Hematopoietic multipotent progenitor cell treated with erythropoietin and hydrocortisone succinate and interleukin-3 and kit ligand, for 6 days (in vitro differentiated cells): Measurements from ENCODE around the gene TAF1L.
"Not testable (repeated sequence)": the region's sequence is repeated elsewhere in the genome, so short reads cannot be mapped to it uniquely, and the experiment has no call there.

Experiments
- DNase-seq: peaks from one replicate; pipeline ENCODE4 v3.0.0-alpha.2; 2015

The TAF1L gene, protein sequence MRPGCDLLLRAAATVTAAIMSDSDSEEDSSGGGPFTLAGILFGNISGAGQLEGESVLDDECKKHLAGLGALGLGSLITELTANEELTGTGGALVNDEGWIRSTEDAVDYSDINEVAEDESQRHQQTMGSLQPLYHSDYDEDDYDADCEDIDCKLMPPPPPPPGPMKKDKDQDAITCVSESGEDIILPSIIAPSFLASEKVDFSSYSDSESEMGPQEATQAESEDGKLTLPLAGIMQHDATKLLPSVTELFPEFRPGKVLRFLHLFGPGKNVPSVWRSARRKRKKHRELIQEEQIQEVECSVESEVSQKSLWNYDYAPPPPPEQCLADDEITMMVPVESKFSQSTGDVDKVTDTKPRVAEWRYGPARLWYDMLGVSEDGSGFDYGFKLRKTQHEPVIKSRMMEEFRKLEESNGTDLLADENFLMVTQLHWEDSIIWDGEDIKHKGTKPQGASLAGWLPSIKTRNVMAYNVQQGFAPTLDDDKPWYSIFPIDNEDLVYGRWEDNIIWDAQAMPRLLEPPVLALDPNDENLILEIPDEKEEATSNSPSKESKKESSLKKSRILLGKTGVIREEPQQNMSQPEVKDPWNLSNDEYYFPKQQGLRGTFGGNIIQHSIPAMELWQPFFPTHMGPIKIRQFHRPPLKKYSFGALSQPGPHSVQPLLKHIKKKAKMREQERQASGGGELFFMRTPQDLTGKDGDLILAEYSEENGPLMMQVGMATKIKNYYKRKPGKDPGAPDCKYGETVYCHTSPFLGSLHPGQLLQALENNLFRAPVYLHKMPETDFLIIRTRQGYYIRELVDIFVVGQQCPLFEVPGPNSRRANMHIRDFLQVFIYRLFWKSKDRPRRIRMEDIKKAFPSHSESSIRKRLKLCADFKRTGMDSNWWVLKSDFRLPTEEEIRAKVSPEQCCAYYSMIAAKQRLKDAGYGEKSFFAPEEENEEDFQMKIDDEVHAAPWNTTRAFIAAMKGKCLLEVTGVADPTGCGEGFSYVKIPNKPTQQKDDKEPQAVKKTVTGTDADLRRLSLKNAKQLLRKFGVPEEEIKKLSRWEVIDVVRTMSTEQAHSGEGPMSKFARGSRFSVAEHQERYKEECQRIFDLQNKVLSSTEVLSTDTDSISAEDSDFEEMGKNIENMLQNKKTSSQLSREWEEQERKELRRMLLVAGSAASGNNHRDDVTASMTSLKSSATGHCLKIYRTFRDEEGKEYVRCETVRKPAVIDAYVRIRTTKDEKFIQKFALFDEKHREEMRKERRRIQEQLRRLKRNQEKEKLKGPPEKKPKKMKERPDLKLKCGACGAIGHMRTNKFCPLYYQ (N-terminal part only)

DNA sequence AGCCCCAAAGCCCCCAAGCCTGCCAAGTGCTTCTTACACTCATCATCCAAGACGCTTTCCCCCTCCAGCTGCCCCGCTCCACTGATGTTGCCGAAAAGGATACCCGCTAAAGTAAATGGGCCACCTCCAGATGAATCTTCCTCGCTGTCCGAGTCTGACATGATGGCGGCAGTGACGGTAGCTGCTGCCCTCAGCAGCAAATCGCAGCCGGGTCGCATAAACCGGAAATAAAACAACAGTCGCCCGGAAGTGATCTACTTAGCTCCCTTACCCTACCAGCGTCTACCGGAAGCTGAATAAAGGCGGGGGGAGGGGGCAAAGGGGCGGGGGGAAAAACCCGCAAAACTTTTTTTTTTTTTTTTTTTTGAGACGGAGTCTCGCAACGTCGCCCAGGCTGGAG, at the start of gene TAF1L:
TAF1L (minus strand) TSS at position 308 of the 400 bp plus-strand sequence; CDS start at position 218, 90 bp downstream.
- DNase-seq = no peak

DNA sequence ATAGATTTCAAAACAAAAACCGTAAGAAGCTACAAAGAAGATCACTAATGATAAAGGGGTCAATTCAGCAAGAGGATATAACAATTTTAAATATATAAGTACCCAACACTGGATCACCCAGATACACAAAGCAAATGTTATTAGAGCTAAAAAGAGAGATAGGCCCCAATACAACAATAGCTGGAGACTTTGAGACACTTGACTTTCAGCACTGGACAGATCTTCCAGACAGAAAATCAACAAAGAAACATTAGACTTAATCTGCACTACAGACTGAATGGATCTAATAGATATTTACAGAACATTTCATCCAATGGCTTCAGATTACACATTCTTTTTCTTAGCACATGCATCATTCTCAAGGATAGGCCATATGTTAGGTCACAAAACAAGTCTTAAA, 46.3 kb upstream of the TAF1L start:
- no peak for DNase-seq

DNA sequence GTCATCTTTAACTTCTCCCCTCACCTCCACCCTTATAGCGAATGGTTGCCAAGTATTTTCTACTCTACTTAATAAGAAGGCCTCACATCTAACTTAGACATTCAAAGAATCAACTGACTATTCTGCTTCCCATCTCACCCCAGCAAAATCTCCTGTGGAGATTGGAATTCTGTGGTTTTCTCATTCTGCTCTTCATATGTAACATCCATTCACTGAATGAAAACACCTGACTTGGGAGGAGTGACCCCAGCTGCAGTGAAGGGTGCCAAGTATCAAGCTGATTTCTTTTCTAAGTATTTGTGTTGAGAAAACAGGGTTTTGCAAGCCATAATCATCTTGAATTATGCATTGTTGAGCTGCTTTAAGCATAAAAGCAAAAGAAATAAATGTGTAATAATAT, 42.5 kb upstream of the TAF1L start:
- no peak for DNase-seq

DNA sequence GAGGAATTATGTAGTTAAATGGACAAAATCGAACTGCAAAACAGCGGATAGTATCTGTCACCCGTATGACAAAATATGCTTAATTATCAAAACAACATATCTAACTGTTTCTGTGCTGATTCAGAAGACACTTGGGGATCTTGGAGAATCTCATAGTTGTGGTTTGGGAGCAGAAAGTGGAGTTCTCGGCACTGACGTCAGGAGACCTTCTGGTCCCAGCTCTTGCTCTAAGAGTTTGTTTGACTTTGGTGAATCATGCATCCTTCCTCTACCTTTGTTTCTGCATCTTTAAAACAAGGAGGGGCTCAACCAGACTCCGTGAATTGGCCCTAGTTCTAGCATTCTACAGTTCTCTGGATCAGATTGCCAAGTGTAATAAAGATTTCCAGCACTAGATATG, 37.0 kb upstream of the TAF1L start:
- DNase-seq = no peak

DNA sequence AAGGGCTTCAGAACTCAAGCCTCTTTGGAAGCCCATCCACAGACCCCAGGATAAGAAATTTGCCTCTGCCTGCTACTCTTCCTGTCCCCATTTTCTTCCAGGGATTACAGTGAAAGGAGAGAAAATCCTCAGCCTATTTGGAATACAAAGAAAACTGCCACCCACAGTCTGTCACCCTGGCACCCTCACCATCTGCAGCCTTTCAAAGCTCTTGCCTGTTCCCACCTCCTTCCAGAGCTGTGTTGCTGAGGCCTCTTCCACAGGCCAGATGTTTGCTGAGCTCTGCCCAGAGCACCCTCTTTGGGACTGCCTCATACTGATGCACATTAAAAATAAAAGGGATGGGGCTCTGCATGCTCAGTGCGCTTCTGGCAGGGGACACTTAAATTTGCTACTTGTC, 35.9 kb upstream of the TAF1L start:
- DNase-seq = no peak

DNA sequence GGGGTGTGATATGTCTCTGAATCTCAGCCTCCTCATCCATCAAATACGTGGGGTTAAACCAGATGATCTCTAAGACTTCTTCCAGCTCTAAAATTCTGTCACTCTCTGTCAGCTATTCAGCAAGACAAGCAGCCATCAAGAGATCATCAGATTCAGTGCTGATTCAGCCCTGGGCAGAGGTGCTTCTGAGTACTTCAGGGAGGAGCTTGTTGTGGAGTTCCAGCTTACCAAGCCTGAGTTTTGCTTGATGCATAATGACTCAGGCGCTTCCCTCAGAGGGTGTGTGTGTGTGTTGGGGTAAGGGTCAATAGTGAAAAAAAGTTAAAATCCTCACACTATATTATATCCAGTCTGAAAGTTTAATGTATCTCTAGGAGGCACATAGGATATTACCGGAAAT, 29.6 kb upstream of the TAF1L start:
- no peak for DNase-seq

DNA sequence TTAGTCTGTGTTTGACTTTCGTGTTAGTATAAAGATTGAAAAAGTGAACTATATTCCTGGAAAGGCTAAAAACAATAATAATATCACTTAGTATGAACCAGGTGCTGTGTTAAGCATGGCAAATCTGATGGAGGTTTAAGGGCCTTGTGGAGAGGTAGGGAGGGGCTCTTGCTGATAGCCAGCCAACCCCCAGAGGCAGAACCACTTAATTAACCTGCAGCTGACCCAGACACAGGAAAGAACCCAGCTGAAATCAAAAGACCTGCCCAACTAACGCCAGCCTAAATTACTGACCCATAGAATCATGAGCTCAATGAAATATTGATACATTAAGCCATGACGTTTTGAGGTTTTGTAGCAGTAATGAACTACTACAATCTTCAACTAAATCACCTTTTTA, 28.3 kb upstream of the TAF1L start:
- no peak for DNase-seq

DNA sequence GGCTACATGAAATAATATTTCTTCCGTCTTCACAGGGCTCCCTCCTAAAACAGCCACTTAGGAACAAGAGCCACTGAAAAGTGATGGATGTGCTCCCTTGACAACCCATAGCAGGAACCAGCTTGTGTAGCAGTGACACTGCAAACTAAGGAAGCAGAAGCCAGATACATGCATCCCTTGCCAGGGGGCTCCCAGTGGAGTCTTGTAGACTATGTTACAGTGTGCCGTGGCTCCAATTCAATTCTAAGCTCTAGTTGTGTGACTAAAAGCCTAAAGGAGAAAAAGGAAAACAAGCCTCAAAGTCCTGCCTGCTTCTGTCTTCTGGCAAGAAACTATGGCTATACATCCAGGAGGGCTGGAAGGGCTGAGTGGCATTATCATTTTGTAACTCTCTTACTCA, 12.2 kb upstream of the TAF1L start:
- no peak for DNase-seq

DNA sequence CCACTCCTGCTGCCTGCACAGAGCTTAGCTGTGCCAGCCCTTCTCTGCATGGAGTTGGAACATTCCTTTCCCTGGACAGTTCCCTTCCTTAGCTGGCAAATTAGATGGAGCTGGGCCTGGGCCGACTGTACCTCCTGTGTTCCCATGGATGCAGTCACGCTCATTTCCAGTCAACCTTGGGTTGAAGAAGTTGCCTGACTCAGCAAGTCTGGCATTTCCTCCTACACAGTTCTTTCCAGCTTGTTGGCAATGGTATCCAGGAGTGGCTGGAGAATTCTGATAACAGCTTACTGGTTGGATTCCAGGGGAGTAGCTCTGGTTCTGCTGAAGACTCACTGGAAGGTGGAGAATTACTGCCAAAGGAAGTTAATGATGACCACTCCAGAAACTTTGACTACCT, 9.2 kb upstream of the TAF1L start:
- DNase-seq = no peak

DNA sequence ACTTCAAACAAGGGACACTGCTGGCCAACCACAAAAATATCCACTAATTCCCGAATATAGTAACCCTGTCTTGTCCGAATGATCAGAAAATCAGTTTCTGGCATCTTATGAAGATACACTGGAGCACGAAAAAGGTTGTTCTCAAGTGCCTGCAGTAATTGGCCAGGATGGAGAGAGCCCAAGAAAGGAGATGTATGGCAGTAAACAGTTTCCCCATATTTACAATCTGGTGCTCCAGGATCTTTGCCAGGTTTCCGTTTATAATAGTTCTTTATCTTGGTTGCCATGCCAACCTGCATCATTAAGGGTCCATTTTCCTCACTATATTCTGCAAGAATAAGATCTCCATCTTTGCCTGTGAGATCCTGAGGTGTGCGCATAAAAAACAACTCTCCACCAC, 2.3 kb downstream of the TAF1L start:
- not testable (repeated sequence) for DNase-seq

DNA sequence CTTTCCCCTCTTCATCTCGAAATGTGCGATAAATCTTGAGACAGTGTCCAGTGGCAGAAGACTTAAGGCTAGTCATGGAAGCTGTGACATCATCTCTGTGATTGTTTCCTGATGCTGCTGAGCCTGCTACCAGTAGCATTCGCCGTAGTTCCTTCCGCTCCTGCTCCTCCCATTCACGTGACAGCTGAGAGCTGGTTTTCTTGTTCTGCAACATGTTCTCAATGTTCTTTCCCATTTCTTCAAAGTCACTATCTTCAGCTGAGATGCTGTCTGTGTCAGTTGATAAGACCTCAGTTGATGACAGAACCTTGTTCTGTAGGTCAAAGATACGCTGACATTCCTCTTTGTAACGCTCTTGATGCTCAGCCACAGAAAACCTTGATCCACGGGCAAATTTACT, 3.5 kb downstream of the TAF1L start:
- DNase-seq = no peak

DNA sequence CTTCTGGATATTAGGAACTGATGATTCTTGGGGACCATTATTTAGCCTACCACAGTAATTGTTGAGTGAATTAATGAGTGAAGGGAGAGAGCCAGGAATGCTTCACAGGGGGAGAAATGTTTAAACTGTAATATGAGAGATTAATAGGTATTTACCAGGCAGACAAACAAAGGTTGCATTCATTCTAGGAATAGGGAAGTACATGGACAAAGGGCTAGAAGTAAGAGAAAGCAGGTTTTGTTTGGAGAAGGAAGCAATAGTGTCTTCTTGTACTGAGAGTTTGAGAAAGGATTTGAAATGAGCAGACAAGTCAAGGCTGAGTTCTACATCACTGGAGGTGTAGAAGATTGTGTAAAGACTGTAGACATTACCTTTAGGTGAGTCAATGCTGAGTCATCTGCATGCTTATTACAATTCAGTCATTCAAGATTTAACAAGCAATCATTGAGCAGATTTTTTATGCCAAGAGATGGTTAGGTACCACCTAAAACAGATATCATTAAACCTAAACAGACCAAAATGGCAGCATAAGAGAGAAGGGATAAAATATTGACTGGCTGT, 8.0 kb downstream of the TAF1L start:
- DNase-seq = no peak

DNA sequence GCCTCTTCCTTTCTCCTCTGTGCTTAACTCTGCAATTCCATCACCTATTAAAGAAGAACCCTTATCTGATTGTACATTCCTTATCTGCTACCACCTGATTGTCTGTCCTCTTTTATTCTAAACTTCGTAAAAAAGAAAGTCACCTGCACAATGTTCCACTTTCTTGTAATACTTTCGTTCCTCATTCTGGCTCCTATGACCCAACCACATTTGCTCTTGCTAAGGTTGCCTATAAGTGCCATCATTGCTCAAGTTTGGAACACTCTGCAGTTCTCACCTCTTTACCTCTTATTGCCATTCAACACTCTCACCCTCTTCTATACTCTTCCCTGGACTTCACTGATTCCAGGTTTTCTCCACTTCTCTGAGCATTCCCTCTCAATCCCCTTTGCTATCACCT, 10.1 kb downstream of the TAF1L start:
- no peak for DNase-seq

DNA sequence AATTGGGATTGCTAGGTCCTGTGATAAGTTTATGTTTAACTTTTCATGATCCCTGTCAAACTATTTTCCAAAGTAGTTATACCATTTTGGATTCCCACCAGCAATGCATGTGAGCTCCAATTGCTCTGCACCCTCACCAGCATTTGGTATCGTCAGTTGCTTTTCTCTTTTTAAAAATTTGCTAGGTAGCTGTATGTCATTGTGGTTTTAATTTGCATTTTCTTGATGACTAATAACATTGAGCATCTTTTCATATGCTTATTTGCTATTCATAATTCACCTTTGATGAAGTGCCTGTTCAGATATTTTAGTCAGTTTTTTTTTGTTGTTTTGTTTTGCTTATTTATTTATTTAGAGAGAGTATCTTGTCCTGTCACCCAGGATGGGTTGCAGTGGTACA, 12.5 kb downstream of the TAF1L start:
- no peak for DNase-seq

DNA sequence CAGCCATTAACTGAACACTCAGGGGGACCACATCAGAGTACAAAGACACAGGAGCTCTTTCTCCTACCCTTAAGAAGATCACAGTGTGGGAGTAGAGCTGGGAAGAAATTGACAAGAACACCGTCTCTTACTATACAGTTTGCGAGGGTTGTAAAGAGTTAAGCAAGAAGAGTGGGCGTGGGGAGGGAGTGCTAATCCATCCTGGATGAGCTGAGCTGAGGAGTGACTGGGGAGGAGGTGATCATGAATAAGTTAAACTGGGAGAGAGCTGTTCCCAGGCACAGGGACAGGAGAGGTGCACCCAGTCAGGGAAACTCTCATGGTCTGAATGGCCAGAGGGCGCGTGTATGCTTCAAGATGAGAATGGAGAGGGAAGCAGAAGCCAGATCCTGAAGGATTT, 17.2 kb downstream of the TAF1L start:
- no peak for DNase-seq

DNA sequence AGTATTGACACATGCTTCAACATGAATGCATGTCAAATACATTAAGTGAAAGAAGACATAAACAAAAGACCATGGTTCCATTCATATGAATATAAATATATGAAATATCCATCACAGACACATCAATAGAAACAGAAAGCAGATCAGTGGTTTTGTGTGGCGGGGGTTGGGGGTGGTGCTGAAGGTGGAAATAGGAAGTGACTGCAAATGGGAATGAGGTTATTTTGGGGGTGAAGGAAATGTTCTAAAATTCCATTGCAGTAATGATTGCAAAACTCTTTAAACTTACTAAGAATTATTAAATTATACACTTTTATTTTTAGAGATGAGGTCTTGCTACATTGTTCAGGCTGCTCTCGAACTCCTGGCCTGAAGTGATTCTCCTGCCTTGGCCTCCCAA, 28.7 kb downstream of the TAF1L start:
- no peak for DNase-seq

DNA sequence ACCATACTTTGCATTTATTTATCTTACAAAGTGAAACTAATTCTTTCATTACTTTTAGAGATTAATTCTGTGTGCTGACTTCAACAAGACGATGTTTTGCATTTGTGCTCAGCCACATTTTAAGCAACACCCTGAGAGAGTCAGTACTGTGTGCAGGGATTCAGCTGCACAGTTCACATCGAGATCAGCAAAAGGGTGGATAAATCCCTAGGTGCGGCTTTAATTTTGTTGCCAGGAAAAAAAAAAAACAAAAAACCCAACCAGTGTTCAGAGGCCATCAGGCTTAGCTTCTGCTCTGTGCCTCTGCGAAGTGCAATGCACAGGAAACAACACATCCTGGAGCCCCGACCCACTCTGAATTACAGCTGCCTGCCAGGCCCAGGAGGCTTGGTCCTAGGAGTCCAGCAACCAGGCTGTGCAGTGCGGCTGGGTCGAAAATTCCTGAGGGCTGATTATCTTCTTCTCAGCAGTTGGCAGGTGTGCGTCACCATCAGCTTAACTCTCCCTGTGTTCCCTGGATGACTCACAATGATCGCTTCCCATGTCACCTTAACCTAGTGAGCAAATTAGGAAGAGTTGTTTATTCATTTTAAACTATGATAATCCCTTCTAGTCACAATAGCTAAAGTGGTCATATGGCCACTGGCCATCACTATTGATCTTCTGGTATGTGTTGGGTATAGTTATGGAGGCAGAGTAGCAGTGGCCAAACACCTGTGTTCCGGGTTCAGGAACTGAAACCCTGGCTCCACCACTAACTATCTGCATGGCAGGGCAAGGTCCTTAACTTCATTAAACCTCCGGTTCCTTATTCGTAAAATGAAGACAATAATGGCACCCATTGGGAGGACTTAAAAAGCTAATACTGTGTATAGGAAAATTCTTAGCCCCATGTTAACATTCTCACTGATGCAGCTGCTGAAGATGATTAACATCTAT, 31.3 kb downstream of the TAF1L start:
- no peak for DNase-seq

DNA sequence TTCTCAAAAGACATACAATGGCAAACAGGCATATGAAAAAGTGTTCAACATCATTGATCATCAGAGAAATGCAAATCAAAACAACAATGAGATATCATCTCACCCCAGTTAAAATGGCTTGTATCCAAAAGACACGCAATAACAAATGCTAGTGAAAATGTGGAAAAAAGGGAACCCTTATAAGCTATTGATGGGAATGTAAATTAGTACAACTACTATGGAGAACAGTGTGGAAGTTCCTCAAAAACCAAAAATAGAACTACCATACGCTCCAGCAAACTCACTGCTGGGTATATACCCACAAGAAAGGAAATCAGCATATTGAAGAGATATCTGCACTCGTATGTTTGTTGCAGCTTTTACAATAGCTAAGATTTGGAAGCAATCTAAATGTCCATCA, 36.4 kb downstream of the TAF1L start:
- DNase-seq = not testable (repeated sequence)

DNA sequence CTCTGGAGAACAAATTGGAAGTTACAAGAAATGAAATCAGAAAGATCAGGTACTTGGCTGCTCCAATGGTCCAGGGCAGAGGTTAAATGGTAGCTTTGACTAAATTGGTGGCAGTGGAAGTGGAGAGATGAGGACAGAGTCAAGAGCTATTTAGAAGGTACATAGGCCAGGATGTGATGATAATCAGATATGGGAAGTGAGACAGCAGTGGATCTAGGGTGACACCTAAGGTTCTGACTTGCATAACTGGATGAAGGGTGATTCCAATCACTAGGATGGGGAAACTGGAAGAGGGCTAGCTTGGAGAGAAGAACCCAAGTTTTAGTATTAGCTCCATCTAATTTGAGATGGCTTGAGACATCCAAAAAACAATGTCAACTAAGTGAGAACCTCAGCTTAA, 38.5 kb downstream of the TAF1L start:
- no peak for DNase-seq

DNA sequence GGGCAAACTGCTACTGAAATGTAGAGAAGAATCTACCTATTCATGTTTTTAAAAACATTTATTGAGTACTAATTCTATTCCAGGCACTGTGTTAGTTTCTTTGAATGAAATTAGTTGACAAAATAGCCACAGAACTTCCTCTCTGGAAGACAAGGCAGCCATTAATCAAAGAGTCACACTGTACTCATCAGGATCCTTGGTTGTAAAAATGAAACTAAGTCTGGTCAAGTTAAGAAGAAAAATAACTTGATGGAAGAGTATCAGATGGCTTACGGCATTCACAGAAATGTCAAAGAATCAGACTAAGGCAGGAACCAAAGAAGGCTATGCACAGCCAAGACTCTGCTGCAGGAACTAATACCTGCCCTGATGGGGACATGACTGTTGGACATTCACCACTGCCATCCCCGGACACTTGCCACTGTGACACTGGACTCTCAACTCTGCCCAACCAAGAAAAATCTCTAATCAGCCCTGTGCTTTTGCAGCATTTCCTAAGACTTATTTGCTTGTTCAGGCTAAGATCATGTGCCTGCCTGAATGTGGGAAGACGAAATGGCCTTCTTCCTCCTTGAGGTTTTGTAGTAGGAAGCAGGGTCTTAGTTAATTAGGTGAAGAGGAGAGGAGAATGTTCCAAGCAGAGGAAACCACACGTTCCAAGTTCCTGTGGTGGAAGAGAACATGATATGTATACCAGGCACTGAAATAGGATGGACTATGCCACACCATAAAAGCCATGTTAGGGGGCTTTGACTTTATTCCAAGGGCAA, 39.2 kb downstream of the TAF1L start:
- DNase-seq = no peak

DNA sequence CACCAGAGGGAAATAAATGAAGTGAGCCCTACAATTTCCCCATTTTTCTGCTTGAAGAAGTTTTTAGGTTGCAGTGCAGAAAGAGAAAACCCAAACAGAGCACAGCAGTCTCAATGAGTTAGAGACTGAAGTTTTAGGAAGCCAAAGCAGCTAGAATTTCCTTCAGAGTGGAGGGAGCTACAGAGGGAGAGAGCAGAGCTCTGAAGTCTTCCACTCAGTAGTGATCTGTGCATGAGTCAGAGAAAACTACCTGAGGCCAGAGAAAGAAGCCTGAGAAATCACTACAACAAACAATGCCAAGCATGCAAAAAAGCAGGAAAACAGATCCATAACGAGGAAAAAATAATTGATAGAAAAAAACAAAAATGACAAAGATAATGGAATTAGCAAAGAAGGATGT, 44.6 kb downstream of the TAF1L start:
- no peak for DNase-seq
